Liver (tissue), 3 donors: ENCODE data around the gene APOH.

Source experiments
- EGR1 ChIP-seq, 2 donors: IDR thresholded peaks; 2 replicates each; pipeline ENCODE4 v1.6.1; 2016 to 2018; ENCODE audit warnings: antibody characterized with exemption in 2 of 2, low read depth in 2 of 2
- GABPA ChIP-seq, 2 donors: IDR thresholded peaks in 1 of 2; conservative IDR thresholded peaks in 1 of 2; 2 replicates each; pipeline ENCODE4 v1.6.1; 2016; ENCODE audit warnings: antibody characterized with exemption in 2 of 2, mild to moderate bottlenecking in 1 of 2, moderate library complexity in 1 of 2
- HNF4A ChIP-seq, 2 donors: conservative IDR thresholded peaks; 2 replicates each; pipeline ENCODE4 v1.6.1; 2016; ENCODE audit warnings: antibody characterized with exemption in 2 of 2, mild to moderate bottlenecking in 2 of 2
- JUND ChIP-seq, 2 donors: IDR thresholded peaks; 2 replicates each; pipeline ENCODE4 v1.6.1; 2016; ENCODE audit warnings: antibody characterized with exemption in 2 of 2
- RAD21 ChIP-seq, 2 donors: IDR thresholded peaks; 2 replicates each; pipeline ENCODE4 v1.6.1; 2016; ENCODE audit warnings: antibody characterized with exemption in 2 of 2, mild to moderate bottlenecking in 2 of 2
- RXRA ChIP-seq, 2 donors: IDR thresholded peaks; 2 replicates each; pipeline ENCODE4 v1.6.1; 2017 to 2018; ENCODE audit warnings: antibody characterized with exemption in 2 of 2, mild to moderate bottlenecking in 1 of 2
- SP1 ChIP-seq: IDR thresholded peaks from 2 replicates; pipeline ENCODE4 v1.6.1; 2018; ENCODE audit warnings: antibody characterized with exemption, mild to moderate bottlenecking
- TAF1 ChIP-seq: conservative IDR thresholded peaks from 2 replicates; pipeline ENCODE4 v1.6.1; 2016; ENCODE audit warnings: antibody characterized with exemption, mild to moderate bottlenecking
- YY1 ChIP-seq: IDR thresholded peaks from 2 replicates; pipeline ENCODE4 v1.6.1; 2016; ENCODE audit warnings: antibody characterized with exemption, mild to moderate bottlenecking
- TF ChIP-seq, protein P1 (sequence below): fragments of 150-350 bp; IDR thresholded peaks from 2 replicates; pipeline ENCODE4 v1.5.1; 2017; ENCODE audit warnings: improper control_type of control experiment, low read depth, low read length; ENCODE audit not compliant: missing input control
- TF ChIP-seq, protein P2 (sequence below): IDR thresholded peaks from 2 replicates; pipeline ENCODE4 v1.6.1; 2016; ENCODE audit warnings: antibody characterized with exemption
- TF ChIP-seq, protein P3 (sequence below): IDR thresholded peaks from 2 replicates; pipeline ENCODE4 v1.6.1; 2016; ENCODE audit warnings: antibody characterized with exemption, mild to moderate bottlenecking
- TF ChIP-seq, protein P4 (sequence below): IDR thresholded peaks from 2 replicates; pipeline ENCODE4 v1.6.1; 2016; ENCODE audit warnings: antibody characterized with exemption
- donor health status: healthy.
- donor health status: healthy.

DNA sequence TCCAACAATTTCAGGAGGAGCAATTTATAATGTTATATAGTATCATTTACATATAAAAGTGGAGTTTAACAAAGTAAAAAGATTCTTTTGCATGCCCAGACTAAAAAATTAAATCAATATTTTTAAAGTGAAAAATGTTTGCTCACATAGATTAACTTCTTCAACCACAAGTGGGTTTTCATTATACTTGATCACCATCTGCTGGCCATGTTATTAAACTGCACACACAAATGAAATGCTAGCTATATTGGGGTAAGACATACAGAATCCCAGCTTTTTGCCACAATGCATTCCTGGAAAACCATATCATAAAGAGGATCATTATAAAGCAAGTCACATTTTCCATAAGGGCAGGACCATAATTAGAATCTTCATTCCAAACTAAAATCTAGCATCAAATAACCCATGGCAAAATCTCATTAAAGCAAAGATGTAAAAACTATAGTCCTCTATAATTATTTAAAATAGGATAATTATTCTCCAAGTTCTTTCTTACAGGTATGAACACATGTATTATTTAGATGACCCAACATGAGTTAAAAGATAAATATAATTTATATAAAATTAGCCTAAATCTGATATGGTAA lies 63.6 kb downstream of the APOH start:
- no peak for TF ChIP-seq SP1
- TF ChIP-seq, protein P1, sequence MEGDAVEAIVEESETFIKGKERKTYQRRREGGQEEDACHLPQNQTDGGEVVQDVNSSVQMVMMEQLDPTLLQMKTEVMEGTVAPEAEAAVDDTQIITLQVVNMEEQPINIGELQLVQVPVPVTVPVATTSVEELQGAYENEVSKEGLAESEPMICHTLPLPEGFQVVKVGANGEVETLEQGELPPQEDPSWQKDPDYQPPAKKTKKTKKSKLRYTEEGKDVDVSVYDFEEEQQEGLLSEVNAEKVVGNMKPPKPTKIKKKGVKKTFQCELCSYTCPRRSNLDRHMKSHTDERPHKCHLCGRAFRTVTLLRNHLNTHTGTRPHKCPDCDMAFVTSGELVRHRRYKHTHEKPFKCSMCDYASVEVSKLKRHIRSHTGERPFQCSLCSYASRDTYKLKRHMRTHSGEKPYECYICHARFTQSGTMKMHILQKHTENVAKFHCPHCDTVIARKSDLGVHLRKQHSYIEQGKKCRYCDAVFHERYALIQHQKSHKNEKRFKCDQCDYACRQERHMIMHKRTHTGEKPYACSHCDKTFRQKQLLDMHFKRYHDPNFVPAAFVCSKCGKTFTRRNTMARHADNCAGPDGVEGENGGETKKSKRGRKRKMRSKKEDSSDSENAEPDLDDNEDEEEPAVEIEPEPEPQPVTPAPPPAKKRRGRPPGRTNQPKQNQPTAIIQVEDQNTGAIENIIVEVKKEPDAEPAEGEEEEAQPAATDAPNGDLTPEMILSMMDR: peak; percentile 76
- no peak for TF ChIP-seq TAF1
- TF ChIP-seq, protein P2, sequence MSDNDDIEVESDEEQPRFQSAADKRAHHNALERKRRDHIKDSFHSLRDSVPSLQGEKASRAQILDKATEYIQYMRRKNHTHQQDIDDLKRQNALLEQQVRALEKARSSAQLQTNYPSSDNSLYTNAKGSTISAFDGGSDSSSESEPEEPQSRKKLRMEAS: no peak
- TF ChIP-seq JUND (IDR thresholded peaks at IDR 0.05): no peak
- no peak for TF ChIP-seq RXRA (IDR thresholded peaks at IDR 0.05)
- TF ChIP-seq RAD21 (IDR thresholded peaks at IDR 0.05): peak; percentile 89 to 90
- TF ChIP-seq, protein P3, sequence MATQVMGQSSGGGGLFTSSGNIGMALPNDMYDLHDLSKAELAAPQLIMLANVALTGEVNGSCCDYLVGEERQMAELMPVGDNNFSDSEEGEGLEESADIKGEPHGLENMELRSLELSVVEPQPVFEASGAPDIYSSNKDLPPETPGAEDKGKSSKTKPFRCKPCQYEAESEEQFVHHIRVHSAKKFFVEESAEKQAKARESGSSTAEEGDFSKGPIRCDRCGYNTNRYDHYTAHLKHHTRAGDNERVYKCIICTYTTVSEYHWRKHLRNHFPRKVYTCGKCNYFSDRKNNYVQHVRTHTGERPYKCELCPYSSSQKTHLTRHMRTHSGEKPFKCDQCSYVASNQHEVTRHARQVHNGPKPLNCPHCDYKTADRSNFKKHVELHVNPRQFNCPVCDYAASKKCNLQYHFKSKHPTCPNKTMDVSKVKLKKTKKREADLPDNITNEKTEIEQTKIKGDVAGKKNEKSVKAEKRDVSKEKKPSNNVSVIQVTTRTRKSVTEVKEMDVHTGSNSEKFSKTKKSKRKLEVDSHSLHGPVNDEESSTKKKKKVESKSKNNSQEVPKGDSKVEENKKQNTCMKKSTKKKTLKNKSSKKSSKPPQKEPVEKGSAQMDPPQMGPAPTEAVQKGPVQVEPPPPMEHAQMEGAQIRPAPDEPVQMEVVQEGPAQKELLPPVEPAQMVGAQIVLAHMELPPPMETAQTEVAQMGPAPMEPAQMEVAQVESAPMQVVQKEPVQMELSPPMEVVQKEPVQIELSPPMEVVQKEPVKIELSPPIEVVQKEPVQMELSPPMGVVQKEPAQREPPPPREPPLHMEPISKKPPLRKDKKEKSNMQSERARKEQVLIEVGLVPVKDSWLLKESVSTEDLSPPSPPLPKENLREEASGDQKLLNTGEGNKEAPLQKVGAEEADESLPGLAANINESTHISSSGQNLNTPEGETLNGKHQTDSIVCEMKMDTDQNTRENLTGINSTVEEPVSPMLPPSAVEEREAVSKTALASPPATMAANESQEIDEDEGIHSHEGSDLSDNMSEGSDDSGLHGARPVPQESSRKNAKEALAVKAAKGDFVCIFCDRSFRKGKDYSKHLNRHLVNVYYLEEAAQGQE: no peak
- no peak for TF ChIP-seq HNF4A (conservative IDR thresholded peaks at IDR 0.05)
- no peak for TF ChIP-seq GABPA (IDR thresholded peaks at IDR 0.05 in 1 of 2, conservative IDR thresholded peaks at IDR 0.05 in 1 of 2)
- TF ChIP-seq, protein P4, sequence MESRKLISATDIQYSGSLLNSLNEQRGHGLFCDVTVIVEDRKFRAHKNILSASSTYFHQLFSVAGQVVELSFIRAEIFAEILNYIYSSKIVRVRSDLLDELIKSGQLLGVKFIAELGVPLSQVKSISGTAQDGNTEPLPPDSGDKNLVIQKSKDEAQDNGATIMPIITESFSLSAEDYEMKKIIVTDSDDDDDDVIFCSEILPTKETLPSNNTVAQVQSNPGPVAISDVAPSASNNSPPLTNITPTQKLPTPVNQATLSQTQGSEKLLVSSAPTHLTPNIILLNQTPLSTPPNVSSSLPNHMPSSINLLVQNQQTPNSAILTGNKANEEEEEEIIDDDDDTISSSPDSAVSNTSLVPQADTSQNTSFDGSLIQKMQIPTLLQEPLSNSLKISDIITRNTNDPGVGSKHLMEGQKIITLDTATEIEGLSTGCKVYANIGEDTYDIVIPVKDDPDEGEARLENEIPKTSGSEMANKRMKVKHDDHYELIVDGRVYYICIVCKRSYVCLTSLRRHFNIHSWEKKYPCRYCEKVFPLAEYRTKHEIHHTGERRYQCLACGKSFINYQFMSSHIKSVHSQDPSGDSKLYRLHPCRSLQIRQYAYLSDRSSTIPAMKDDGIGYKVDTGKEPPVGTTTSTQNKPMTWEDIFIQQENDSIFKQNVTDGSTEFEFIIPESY: no peak
- TF ChIP-seq YY1: no peak
- no peak for TF ChIP-seq EGR1 (IDR thresholded peaks at IDR 0.05; ENCODE audit: low read depth in 2 of 2)
